Epithelial cell of proximal tubule (primary cell): ENCODE results near the gene SLC1A7. TPM values are rescaled to one million over a fixed set of nuclear protein-coding genes. Genes with fewer than 3 reads are reported as not detected.

ENCODE experiments used
- DNase-seq: peaks from one replicate; pipeline ENCODE4 v3.0.0-alpha.2; 2011; ENCODE audit warnings: low read depth
- H3K4me3 ChIP-seq: 2 replicates; pipeline ENCODE4 v1.5.1; 2011; ENCODE audit warnings: low read depth, mild to moderate bottlenecking, low read length
- total RNA-seq: library from RNA; depleted of rRNA; stranded (reverse); fragments of >200 nt; gene quantifications from 2 replicates; pipeline ENCODE4 v1.2.3, GENCODE V29; 2015
- TF ChIP-seq, protein P1 (sequence below): conservative IDR thresholded peaks from 2 replicates; pipeline ENCODE4 v1.5.1; 2012; ENCODE audit warnings: low read depth, mild to moderate bottlenecking, low read length

The SLC1A7 gene
- total RNA-seq, 1 donor from 2014 or later, result not detected

DNA sequence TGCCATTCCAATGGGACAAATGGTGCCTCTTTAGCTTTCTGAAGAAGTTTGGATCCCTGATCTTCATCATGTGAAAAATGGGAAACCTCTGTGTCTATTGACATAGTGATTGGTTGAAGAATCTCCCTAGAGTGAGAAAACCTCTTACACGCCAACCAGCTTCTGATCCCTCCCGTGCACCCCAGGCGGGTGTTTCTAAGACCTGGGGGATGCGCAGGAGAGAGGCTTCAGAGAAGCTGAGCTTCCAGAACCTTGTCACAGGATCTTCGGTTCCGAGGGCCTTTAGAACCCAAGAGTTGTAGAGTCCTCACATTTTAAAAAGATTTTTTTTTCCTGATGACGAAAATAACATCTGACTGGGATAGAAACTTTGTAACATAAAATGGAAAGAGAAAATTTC is 69.2 kb downstream of the SLC1A7 start:
- TF ChIP-seq, protein P1, sequence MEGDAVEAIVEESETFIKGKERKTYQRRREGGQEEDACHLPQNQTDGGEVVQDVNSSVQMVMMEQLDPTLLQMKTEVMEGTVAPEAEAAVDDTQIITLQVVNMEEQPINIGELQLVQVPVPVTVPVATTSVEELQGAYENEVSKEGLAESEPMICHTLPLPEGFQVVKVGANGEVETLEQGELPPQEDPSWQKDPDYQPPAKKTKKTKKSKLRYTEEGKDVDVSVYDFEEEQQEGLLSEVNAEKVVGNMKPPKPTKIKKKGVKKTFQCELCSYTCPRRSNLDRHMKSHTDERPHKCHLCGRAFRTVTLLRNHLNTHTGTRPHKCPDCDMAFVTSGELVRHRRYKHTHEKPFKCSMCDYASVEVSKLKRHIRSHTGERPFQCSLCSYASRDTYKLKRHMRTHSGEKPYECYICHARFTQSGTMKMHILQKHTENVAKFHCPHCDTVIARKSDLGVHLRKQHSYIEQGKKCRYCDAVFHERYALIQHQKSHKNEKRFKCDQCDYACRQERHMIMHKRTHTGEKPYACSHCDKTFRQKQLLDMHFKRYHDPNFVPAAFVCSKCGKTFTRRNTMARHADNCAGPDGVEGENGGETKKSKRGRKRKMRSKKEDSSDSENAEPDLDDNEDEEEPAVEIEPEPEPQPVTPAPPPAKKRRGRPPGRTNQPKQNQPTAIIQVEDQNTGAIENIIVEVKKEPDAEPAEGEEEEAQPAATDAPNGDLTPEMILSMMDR, result no peak
- H3K4me3 ChIP-seq, result no peak overlapping the region
- no peak for DNase-seq

DNA sequence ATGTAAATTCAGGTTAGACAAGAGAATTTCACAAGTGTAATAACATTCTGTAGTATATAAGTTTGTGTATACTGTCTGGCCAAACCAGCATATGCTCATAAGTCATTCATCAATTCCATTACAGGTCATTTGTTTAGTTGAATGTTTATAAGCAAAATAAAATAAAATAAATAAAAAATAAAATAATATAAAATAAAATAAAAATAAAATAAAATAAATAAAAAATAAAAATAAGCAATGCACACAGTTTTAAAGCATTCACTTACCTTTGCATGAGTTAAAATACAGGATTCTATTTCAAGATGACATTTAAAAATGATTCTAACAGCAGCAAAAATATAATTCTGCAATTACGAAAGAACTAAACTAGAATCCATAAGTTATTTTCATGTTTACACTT is 70.5 kb downstream of the SLC1A7 start:
- DNase-seq, result no peak
- TF ChIP-seq, protein P1, result no peak
- no peak overlapping the region for H3K4me3 ChIP-seq

GRCh38 chr1:53071167-53071865 is 71.1 kb downstream of the SLC1A7 start:
- no peak for DNase-seq
- H3K4me3 ChIP-seq, result no peak overlapping the region
- TF ChIP-seq, protein P1, result no peak

DNA sequence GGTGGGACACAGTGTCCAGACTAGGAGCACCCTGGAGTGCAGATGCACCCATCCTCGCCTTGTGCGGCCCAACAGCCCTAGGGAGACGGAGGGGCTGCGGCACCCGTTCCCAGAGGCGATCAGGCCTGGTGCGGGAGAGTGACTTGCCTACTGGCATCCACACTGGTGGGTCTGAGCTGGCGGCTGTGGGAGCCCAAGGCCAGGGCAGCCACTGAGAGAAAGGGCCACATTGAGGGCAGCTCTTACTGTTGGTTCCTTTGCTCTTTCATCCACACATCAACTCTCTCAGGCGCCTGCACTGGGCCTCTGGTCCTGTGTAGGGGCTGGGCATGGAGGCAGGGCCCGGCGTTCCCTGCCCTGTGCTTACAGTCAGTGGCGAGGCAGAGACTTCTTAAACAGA is 71.8 kb downstream of the SLC1A7 start:
- TF ChIP-seq, protein P1, result no peak
- no peak for DNase-seq
- H3K4me3 ChIP-seq, result no peak overlapping the region

- no peak overlapping the region for H3K4me3 ChIP-seq
- no peak for DNase-seq
- TF ChIP-seq, protein P1, result no peak
These were observed 72.6 kb downstream of the SLC1A7 start for GRCh38 chr1:53069663-53070327.

DNA sequence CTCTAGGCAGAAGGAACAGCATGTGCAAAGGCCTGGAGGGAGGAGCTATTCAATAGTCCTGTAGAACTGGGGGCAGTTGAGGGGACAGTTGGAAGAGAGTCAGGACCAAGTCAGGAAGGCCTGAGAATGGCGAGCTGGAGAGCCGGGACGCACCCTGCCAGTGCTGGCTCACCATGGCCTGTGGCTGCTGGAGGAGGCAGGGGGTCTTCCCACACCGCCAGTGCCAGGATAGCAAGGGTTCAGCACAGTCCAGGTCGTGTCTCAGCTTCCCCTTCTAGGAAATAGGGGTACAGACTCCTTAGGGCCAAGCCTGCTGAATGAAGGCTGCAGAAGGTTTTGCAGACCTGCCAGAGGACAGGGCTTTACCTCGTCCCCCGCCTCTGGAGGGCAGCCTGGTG is 73.2 kb downstream of the SLC1A7 start:
- H3K4me3 ChIP-seq, result no peak overlapping the region
- TF ChIP-seq, protein P1, result no peak
- DNase-seq, result no peak
